ENCODE measurements around the gene PPP1R13B. TPM values are rescaled to one million over a fixed set of nuclear protein-coding genes. Genes with fewer than 3 reads are reported as not detected.

The PPP1R13B gene
- total RNA-seq, 1 donor from 2014 or later: 63.9 TPM

GRCh38 chr14:103870891-103871595, 23.7 kb upstream of the PPP1R13B start:
- no peaks in the 10 kb centered on the region for H3K9me3 Mint-ChIP-seq (ENCODE audit: unreplicated experiment)
- H3K36me3 Mint-ChIP-seq (ENCODE audit: low read depth, unreplicated experiment): no peaks in the 10 kb centered on the region
- peaks cover 6% of the 10 kb centered on the region for H3K27me3 Mint-ChIP-seq (ENCODE audit: unreplicated experiment)
- H3K27ac Mint-ChIP-seq (ENCODE audit: unreplicated experiment): no peak overlapping the region
- no peak overlapping the region for H3K4me3 Mint-ChIP-seq (ENCODE audit: unreplicated experiment)
- H3K4me1 Mint-ChIP-seq (ENCODE audit: unreplicated experiment): peaks cover 17% of the 10 kb centered on the region
- no peak for TF ChIP-seq CTCF (IDR thresholded peaks at IDR 0.05; ENCODE audit: unreplicated experiment)
- DNase-seq (ENCODE audit: low spot score): no peak

- no peak overlapping the region for H3K27ac Mint-ChIP-seq (ENCODE audit: unreplicated experiment)
- no peaks in the 10 kb centered on the region for H3K36me3 Mint-ChIP-seq (ENCODE audit: low read depth, unreplicated experiment)
- DNase-seq (ENCODE audit: low spot score): no peak
- H3K4me3 Mint-ChIP-seq (ENCODE audit: unreplicated experiment): no peak overlapping the region
- H3K4me1 Mint-ChIP-seq (ENCODE audit: unreplicated experiment): peaks cover 17% of the 10 kb centered on the region
- H3K9me3 Mint-ChIP-seq (ENCODE audit: unreplicated experiment): no peaks in the 10 kb centered on the region
- no peak for TF ChIP-seq CTCF (IDR thresholded peaks at IDR 0.05; ENCODE audit: unreplicated experiment)
- peaks cover 6% of the 10 kb centered on the region for H3K27me3 Mint-ChIP-seq (ENCODE audit: unreplicated experiment)
Measured at GRCh38 chr14:103870144-103870876, 22.9 kb upstream of the PPP1R13B start.

GRCh38 chr14:103869406-103870143, 22.2 kb upstream of the PPP1R13B start:
- no peak overlapping the region for H3K27ac Mint-ChIP-seq (ENCODE audit: unreplicated experiment)
- H3K9me3 Mint-ChIP-seq (ENCODE audit: unreplicated experiment): no peaks in the 10 kb centered on the region
- H3K4me1 Mint-ChIP-seq (ENCODE audit: unreplicated experiment): peaks cover 12% of the 10 kb centered on the region
- H3K36me3 Mint-ChIP-seq (ENCODE audit: low read depth, unreplicated experiment): no peaks in the 10 kb centered on the region
- no peak for DNase-seq (ENCODE audit: low spot score)
- H3K27me3 Mint-ChIP-seq (ENCODE audit: unreplicated experiment): peaks cover 9% of the 10 kb centered on the region
- H3K4me3 Mint-ChIP-seq (ENCODE audit: unreplicated experiment): no peak overlapping the region
- no peak for TF ChIP-seq CTCF (IDR thresholded peaks at IDR 0.05; ENCODE audit: unreplicated experiment)

- DNase-seq (ENCODE audit: low spot score): no peak
- H3K36me3 Mint-ChIP-seq (ENCODE audit: low read depth, unreplicated experiment): no peaks in the 10 kb centered on the region
- no peak for TF ChIP-seq CTCF (IDR thresholded peaks at IDR 0.05; ENCODE audit: unreplicated experiment)
- peaks cover 9% of the 10 kb centered on the region for H3K27me3 Mint-ChIP-seq (ENCODE audit: unreplicated experiment)
- peaks cover 7% of the 10 kb centered on the region for H3K4me1 Mint-ChIP-seq (ENCODE audit: unreplicated experiment)
- H3K4me3 Mint-ChIP-seq (ENCODE audit: unreplicated experiment): no peak overlapping the region
- H3K9me3 Mint-ChIP-seq (ENCODE audit: unreplicated experiment): no peaks in the 10 kb centered on the region
- no peak overlapping the region for H3K27ac Mint-ChIP-seq (ENCODE audit: unreplicated experiment)
Measured at GRCh38 chr14:103868242-103868897, 21.0 kb upstream of the PPP1R13B start.

All from endothelial cell (in vitro differentiated cells).